ENCODE data around the gene ASIC3.
A peak's percentile ranks its signal among the peaks of the same experiment; 100 is the strongest.

ASIC3 gene

DNA sequence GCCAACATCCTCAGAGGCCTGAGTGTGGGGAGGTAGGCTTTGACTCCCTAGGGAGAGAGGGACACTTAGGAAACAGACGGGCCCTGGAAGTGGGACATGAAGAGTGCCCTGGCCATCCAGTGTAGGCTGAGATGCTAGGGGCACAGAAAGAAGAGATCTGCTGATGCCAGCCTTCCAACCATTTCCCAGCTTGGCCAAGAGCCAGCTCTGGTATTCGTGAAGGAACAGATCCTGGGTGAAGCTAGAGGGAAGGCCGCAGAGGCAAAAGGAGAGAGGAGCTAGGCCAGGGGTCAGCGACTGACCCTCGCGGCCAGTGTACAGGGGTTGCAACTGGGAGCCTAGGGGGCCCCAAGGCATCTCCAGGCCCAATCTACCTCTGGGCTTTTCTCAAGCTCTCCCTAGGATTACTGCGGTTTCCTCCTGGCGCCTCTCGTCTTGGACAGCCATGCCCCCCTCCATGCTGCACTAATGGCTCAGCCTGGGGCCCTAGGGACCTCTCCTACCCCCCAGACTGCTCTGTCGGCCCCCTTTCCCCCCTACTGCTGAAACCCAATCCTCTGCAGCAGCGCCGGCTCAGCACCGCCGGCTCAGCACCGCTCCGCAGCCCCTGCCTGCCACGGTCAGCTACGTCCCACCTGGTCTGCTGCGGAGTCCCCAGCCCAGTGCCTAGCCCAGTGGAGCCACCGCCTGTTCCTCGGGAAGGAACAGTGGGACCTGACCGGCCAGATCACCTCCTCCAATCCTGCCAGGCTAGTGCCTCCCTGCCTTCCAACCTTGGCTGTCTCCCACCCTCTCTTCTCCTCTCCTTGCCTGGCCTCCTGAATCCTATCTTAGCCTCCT, at the start of gene ASIC3:
TSS of gene ASIC3 (plus strand) at position 556 of the 840 bp plus-strand sequence. CDS start 355 bp downstream, outside the sequence.
- H3K36me3 Mint-ChIP-seq = peaks cover 5% of the 10 kb centered on the region
- peaks cover 3% of the 10 kb centered on the region for H3K4me1 Mint-ChIP-seq (ENCODE audit: low read depth)
- H3K9me3 Mint-ChIP-seq (ENCODE audit: low read depth) = no peaks in the 10 kb centered on the region
- H3K27me3 Mint-ChIP-seq = no peaks in the 10 kb centered on the region
- H3K4me3 Mint-ChIP-seq = no peak within 1 kb of the TSS
- peak within 1 kb of the TSS; percentile 28 for H3K27ac Mint-ChIP-seq

DNA sequence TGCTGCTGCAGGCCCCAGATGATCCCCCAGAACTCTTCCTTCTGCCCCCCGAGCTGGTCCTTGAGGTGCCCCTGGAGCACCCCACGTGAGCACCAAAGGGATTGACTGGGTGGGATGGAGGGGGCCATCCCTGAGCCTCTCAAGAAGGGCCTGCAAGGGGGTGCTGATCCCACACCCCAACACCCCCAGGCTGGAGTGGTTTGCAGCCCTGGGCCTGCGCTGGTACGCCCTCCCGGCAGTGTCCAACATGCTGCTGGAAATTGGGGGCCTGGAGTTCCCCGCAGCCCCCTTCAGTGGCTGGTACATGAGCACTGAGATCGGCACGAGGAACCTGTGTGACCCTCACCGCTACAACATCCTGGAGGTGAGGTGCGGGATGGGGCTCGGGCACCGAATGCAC, 49.3 kb upstream of the ASIC3 start:
- H3K4me1 Mint-ChIP-seq (ENCODE audit: low read depth) = peaks cover 38% of the 10 kb centered on the region
- no peaks in the 10 kb centered on the region for H3K36me3 Mint-ChIP-seq
- H3K27ac Mint-ChIP-seq = no peak overlapping the region
- no peaks in the 10 kb centered on the region for H3K9me3 Mint-ChIP-seq (ENCODE audit: low read depth)
- no peaks in the 10 kb centered on the region for H3K27me3 Mint-ChIP-seq
- no peak overlapping the region for H3K4me3 Mint-ChIP-seq

DNA sequence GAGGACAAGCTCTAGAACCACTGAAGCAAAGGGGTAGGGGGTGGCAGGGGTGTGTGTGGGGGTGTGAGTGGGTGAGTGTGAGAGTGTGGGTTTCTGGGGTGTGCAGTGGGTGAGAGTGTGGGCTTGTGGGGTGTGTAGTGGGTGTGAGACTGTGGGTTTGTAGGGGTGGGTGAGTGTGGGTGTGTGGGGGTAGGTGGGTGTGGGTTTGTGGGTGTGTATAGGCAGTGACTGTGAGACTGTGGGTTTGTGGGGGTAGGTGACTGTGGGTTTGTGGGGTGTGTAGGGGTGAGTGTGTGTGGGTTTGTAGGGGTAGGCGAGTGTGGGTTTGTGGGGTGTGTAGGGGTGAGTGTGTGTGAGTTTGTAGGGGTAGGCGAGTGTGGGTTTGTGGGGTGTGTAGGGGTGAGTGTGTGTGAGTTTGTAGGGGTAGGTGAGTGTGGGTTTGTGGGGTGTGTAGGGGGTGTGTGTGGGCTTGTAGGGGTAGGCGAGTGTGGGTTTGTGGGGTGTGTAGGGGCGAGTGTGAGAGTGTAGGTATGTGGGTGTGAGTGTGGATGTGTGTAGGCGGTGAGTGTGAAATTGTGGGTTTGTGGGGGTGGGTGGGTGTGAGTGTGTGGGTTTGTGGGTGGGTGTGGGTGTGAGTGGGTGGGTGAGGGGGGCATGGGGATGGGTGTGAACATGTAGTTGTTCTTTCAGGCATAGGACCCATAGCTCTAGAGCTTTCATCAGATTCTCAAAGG, 48.7 kb upstream of the ASIC3 start:
- H3K27ac Mint-ChIP-seq = no peak overlapping the region

DNA sequence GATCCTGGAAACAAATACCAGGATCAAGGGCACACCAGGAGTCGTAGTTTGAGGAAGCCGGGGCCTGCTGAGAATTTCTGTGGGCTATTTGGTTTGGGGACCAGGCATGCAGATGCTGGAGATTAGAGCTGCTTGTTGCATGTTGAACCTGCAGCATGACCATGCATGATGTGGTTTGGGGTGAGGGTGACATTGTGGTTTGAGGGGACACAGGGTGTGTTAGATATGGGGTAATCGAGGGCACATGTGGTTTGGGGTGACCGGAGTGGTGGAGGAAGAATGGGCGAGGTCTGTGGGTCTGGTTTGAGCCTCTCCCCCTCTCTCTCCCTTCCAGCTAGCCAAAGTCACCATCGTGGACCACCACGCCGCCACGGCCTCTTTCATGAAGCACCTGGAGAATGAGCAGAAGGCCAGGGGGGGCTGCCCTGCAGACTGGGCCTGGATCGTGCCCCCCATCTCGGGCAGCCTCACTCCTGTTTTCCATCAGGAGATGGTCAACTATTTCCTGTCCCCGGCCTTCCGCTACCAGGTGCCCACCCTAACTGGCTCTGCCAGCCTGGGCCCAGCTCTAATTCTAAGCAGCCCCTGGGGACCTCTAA, 47.3 kb upstream of the ASIC3 start:
- Mint-ChIP-seq H3K4me3 (no peak overlapping the region), H3K27ac (no peak overlapping the region), H3K36me3 (peaks cover 2% of the 10 kb centered on the region), H3K4me1 (ENCODE audit: low read depth) (peaks cover 34% of the 10 kb centered on the region), H3K27me3 (no peaks in the 10 kb centered on the region), H3K9me3 (ENCODE audit: low read depth) (no peaks in the 10 kb centered on the region)

More for the DNA sequence above, 48.7 kb upstream of the ASIC3 start:
- Mint-ChIP-seq H3K36me3 (peaks cover 2% of the 10 kb centered on the region), H3K4me1 (ENCODE audit: low read depth) (peaks cover 34% of the 10 kb centered on the region), H3K4me3 (no peak overlapping the region), H3K27me3 (no peaks in the 10 kb centered on the region), H3K9me3 (ENCODE audit: low read depth) (no peaks in the 10 kb centered on the region)

DNA sequence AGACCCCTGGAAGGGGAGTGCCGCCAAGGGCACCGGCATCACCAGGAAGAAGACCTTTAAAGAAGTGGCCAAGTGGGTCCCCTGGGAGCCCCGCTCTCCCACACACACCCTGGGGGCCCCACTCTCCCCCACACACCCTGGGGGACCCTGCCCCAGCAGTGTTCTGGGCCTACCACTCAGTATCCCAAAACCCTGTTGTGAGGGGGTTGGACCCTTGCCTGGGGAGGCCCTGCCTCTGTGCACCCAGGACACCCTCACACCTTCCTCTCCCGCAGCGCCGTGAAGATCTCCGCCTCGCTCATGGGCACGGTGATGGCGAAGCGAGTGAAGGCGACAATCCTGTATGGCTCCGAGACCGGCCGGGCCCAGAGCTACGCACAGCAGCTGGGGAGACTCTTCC, 46.8 kb upstream of the ASIC3 start:
- Mint-ChIP-seq H3K27me3 (no peaks in the 10 kb centered on the region), H3K9me3 (ENCODE audit: low read depth) (no peaks in the 10 kb centered on the region), H3K36me3 (peaks cover 2% of the 10 kb centered on the region), H3K4me1 (ENCODE audit: low read depth) (peaks cover 34% of the 10 kb centered on the region), H3K27ac (no peak overlapping the region), H3K4me3 (no peak overlapping the region)

DNA sequence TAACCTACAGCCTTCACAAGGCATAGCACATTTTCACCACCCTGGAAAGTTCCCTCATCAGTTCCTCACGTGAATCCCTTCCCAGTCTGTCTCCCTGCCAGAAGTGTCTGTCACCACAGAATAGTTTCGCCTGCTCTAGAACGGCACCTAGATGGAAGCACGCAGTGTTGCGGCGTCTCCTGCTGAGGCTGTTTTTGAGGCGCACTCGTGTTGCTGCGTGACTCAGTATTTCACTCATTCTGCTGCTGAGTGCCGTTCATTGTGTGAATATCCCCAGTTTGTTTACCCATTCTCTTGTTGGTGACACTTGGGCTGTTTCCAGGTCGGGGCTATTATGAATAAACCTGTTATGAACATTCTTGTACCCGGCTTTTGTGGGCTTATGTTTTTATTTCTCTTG, 44.8 kb upstream of the ASIC3 start:
- Mint-ChIP-seq H3K27me3 (no peaks in the 10 kb centered on the region), H3K4me3 (no peak overlapping the region), H3K9me3 (ENCODE audit: low read depth) (no peaks in the 10 kb centered on the region), H3K27ac (no peak overlapping the region), H3K4me1 (ENCODE audit: low read depth) (peaks cover 37% of the 10 kb centered on the region), H3K36me3 (peaks cover 2% of the 10 kb centered on the region)

DNA sequence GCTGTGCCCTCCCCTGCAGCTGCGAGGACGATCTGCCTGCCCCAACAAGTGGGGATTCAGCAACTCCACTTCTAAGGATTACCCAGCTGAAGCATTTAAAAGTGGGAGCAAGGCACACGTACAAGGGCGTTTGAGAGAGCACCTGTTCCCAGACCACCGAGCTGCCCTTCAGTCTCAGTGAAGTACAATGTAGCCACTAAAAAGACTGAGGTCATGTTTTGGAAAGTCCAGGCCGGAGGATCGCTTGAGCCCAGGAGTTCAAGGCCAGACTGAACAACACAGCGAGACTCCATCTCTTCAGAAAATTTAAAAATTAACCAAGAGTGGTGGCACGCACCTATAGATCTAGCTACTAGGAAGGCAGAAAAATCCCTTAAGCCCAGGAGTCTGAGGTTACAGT, 42.8 kb upstream of the ASIC3 start:
- Mint-ChIP-seq H3K4me1 (ENCODE audit: low read depth) (peaks cover 28% of the 10 kb centered on the region), H3K9me3 (ENCODE audit: low read depth) (no peaks in the 10 kb centered on the region), H3K4me3 (no peak overlapping the region), H3K27ac (no peak overlapping the region), H3K27me3 (no peaks in the 10 kb centered on the region), H3K36me3 (peaks cover 2% of the 10 kb centered on the region)

DNA sequence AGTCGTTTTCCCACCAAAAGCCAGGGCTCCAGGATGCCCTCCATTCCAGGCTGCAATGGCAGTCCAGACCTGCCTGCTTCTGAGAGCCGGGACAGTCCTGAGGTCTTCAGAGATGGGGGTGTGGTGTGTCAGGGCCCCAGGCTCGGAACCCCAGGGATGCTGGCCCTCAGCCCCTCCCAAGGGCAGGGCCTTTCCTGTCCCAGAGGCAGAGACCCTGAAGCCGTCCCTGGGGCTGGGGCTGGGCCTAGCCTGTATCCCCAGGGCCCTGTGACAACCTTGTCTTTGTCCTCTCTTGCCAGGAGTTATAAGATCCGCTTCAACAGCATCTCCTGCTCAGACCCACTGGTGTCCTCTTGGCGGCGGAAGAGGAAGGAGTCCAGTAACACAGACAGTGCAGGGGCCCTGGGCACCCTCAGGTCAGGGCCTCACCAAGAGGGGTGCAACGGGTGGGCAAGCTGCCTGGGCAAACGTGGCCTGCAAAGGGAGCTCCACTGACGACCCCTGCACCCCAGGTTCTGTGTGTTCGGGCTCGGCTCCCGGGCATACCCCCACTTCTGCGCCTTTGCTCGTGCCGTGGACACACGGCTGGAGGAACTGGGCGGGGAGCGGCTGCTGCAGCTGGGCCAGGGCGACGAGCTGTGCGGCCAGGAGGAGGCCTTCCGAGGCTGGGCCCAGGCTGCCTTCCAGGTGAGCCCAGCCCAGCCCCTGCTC, 41.6 kb upstream of the ASIC3 start:
- Mint-ChIP-seq H3K27ac (no peak overlapping the region), H3K36me3 (peaks cover 2% of the 10 kb centered on the region), H3K9me3 (ENCODE audit: low read depth) (no peaks in the 10 kb centered on the region)

DNA sequence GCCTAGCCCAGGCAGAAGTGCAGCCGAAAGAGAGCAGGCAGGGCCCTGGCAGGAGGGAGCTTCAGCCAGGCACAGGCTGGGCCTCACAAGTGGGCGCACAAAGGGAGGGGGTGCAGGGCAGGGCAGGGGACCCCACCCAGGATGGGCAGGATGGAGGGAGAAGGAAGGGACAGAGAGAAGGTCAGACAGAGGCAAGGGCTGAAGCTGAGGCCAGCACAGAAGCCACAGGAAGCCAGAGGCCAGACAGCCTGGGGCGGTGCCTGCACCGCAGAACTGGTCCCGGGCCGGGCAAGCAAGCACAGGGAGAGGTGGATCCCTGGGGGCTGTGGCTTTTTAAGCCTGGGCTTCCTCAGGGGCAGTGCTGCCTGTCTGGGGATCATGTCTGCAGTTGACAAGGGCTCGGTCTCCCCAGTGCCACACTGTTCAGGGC, 40.8 kb upstream of the ASIC3 start:
- Mint-ChIP-seq H3K4me3 (peak overlapping the region; percentile 90), H3K27ac (peak overlapping the region; percentile 87)

More for the DNA sequence above, 41.6 kb upstream of the ASIC3 start:
- Mint-ChIP-seq H3K4me1 (ENCODE audit: low read depth) (peaks cover 35% of the 10 kb centered on the region), H3K27me3 (no peaks in the 10 kb centered on the region), H3K4me3 (no peak overlapping the region)

DNA sequence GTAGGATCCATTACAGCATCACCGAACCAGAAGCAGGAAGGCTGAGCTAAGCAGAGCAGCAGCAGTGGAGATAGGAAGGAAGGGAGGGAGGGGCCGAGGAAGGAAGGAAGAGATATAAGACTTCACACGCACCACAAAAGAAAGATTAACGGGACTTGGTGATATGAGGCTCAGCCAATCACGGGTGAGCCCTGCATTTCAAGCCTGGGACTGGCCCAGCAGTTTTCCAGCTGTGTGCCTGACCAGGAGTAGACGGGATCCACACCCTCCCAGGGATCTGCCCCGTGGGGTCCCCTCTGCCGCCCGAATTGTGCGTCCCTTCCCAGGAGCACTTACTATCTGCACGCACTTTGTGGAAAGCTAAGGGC, 40.2 kb upstream of the ASIC3 start:
- no peaks in the 10 kb centered on the region for H3K9me3 Mint-ChIP-seq (ENCODE audit: low read depth)
- peak overlapping the region; percentile 87 for H3K27ac Mint-ChIP-seq
- no peaks in the 10 kb centered on the region for H3K27me3 Mint-ChIP-seq
- H3K4me1 Mint-ChIP-seq (ENCODE audit: low read depth) = peaks cover 46% of the 10 kb centered on the region
- peak overlapping the region; percentile 90 for H3K4me3 Mint-ChIP-seq
- peaks cover 2% of the 10 kb centered on the region for H3K36me3 Mint-ChIP-seq

More for the DNA sequence above, 40.8 kb upstream of the ASIC3 start:
- H3K9me3 Mint-ChIP-seq (ENCODE audit: low read depth) = no peaks in the 10 kb centered on the region
- H3K27me3 Mint-ChIP-seq = no peaks in the 10 kb centered on the region
- H3K4me1 Mint-ChIP-seq (ENCODE audit: low read depth) = peaks cover 42% of the 10 kb centered on the region
- H3K36me3 Mint-ChIP-seq = peaks cover 2% of the 10 kb centered on the region

DNA sequence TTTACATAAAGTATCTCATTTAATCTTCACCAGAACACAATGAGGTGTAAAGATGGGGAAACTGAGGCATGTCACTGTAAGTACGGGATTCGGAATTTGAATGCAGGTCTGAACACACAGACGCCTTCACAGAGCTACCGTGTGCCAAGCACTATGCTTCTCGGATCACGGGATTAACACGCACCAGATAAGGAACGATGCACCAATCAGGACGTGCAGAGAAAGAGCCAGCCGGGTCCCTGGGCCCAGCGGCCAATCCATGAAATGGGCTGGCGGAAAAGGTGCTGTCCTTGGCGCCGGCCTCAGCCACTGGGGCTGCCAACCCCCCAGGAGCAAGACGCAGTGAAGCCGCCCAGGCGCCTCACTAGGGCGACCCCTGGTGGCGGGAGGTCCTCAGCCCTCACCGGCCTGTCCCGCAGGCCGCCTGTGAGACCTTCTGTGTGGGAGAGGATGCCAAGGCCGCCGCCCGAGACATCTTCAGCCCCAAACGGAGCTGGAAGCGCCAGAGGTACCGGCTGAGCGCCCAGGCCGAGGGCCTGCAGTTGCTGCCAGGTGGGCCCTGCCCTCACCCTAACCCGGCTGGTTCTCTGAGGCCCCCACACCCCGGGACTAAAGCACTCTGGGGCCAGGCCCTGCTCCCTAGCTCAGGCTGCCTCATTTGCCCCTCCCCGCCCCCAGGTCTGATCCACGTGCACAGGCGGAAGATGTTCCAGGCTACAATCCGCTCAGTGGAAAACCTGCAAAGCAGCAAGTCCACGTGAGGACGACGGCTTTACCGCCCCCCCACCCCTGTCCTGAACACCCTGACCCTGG, 39.6 kb upstream of the ASIC3 start:
- Mint-ChIP-seq H3K9me3 (ENCODE audit: low read depth) (no peaks in the 10 kb centered on the region), H3K4me1 (ENCODE audit: low read depth) (peaks cover 46% of the 10 kb centered on the region), H3K4me3 (peak overlapping the region; percentile 90), H3K36me3 (peaks cover 2% of the 10 kb centered on the region), H3K27me3 (no peaks in the 10 kb centered on the region), H3K27ac (peak overlapping the region; percentile 87)

DNA sequence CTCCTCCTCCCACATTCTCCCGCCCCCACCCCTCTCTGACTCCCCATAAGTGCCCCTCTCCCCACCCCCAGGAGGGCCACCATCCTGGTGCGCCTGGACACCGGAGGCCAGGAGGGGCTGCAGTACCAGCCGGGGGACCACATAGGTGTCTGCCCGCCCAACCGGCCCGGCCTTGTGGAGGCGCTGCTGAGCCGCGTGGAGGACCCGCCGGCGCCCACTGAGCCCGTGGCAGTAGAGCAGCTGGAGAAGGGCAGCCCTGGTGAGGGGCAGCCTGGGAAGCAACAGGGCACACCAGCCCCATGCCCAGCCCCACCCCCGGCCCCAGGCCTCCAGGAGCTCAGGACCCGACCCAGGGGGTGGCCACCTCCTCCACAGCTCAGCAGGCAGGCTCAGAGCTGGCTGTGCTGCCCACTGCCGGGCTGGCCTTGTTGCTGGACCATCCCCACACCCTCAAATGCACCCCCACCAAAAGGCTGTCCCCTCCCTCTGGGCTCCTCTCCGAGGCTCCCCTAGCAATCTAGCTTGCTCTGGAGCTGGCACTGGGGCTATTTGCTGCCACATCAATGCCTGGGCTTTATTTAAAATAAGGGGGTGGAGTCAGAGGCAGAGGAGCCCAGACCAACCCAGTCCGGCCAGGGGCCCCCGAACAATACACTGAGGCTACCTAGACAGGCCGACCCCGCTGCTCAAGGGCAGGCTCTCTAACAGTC, 38.8 kb upstream of the ASIC3 start:
- H3K36me3 Mint-ChIP-seq = peaks cover under 1% of the 10 kb centered on the region
- no peak overlapping the region for H3K27ac Mint-ChIP-seq
- no peak overlapping the region for H3K4me3 Mint-ChIP-seq
- no peaks in the 10 kb centered on the region for H3K9me3 Mint-ChIP-seq (ENCODE audit: low read depth)
- H3K4me1 Mint-ChIP-seq (ENCODE audit: low read depth) = peaks cover 50% of the 10 kb centered on the region
- no peaks in the 10 kb centered on the region for H3K27me3 Mint-ChIP-seq

DNA sequence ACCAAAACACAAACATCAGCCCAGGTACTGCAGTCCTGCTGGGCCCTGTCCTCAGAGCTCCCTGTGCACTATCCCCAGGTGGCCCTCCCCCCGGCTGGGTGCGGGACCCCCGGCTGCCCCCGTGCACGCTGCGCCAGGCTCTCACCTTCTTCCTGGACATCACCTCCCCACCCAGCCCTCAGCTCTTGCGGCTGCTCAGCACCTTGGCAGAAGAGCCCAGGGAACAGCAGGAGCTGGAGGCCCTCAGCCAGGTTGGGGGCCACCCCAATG, 38.4 kb upstream of the ASIC3 start:
- no peaks in the 10 kb centered on the region for H3K27me3 Mint-ChIP-seq
- no peak overlapping the region for H3K4me3 Mint-ChIP-seq
- H3K9me3 Mint-ChIP-seq (ENCODE audit: low read depth) = no peaks in the 10 kb centered on the region
- H3K4me1 Mint-ChIP-seq (ENCODE audit: low read depth) = peaks cover 55% of the 10 kb centered on the region
- no peaks in the 10 kb centered on the region for H3K36me3 Mint-ChIP-seq
- no peak overlapping the region for H3K27ac Mint-ChIP-seq

All from activated naive CD8-positive, alpha-beta T cell (primary cell).